Activated T-helper 17 cell treated with anti-CD3 and anti-CD28 coated beads, Interleukin-2, amount 50 U/mL, for 72 hours (primary cell): Measurements from ENCODE around the gene GRK2. TPM values are rescaled to one million over a fixed set of nuclear protein-coding genes. Genes with fewer than 3 reads are reported as not detected.
A peak's percentile ranks its signal among the peaks of the same experiment; 100 is the strongest.

ENCODE experiments used
- ATAC-seq: fragments of 150-1000 bp; cut with Tn5 transposase; replicated peaks from 2 replicates; pipeline ENCODE4 v1.10.0; 2021; ENCODE audit warnings: mild to moderate bottlenecking, moderate library complexity
- H3K27ac Mint-ChIP-seq: one replicate; pipeline ENCODE4 v1.8.0; 2022; ENCODE audit warnings: mixed read lengths
- H3K27me3 Mint-ChIP-seq: one replicate; pipeline ENCODE4 v1.8.0; 2022; ENCODE audit warnings: mixed read lengths
- H3K36me3 Mint-ChIP-seq: one replicate; pipeline ENCODE4 v1.8.0; 2022; ENCODE audit warnings: low read depth, mild to moderate bottlenecking, mixed read lengths
- H3K4me1 Mint-ChIP-seq: one replicate; pipeline ENCODE4 v1.8.0; 2022; ENCODE audit warnings: mixed read lengths
- H3K4me3 Mint-ChIP-seq: one replicate; pipeline ENCODE4 v1.8.0; 2022; ENCODE audit warnings: mild to moderate bottlenecking, mixed read lengths
- H3K9me3 Mint-ChIP-seq: one replicate; pipeline ENCODE4 v1.8.0; 2022; ENCODE audit warnings: mixed read lengths
- total RNA-seq, 2 donors: library from RNA; stranded (reverse); gene quantifications; one replicate each; pipeline ENCODE4 v1.2.3, GENCODE V29; 2022

GRK2 gene
- total RNA-seq, 2 donors from 2014 or later: 197 to 265 TPM

GRCh38 chr11:67280788-67281551 lies 14.7 kb downstream of the GRK2 start:
- ATAC-seq: no peak
- H3K27ac Mint-ChIP-seq: no peak overlapping the region
- no peaks in the 10 kb centered on the region for H3K9me3 Mint-ChIP-seq
- no peak overlapping the region for H3K4me3 Mint-ChIP-seq
- H3K27me3 Mint-ChIP-seq: no peaks in the 10 kb centered on the region
- H3K36me3 Mint-ChIP-seq: peaks cover 95% of the 10 kb centered on the region
- H3K4me1 Mint-ChIP-seq: peaks cover 9% of the 10 kb centered on the region

- peaks cover 95% of the 10 kb centered on the region for H3K36me3 Mint-ChIP-seq
- peak overlapping the region; percentile 74 for H3K27ac Mint-ChIP-seq
- H3K9me3 Mint-ChIP-seq: no peaks in the 10 kb centered on the region
- H3K4me1 Mint-ChIP-seq: peaks cover 2% of the 10 kb centered on the region
- H3K27me3 Mint-ChIP-seq: no peaks in the 10 kb centered on the region
- H3K4me3 Mint-ChIP-seq: no peak overlapping the region
- ATAC-seq: no peak
Observed at GRCh38 chr11:67281552-67282150, 15.4 kb downstream of the GRK2 start.

- peaks cover 5% of the 10 kb centered on the region for H3K4me1 Mint-ChIP-seq
- H3K4me3 Mint-ChIP-seq: no peak overlapping the region
- no peaks in the 10 kb centered on the region for H3K27me3 Mint-ChIP-seq
Observed at GRCh38 chr11:67282155-67282875, 16.0 kb downstream of the GRK2 start.

GRCh38 chr11:67282876-67283371 lies 16.7 kb downstream of the GRK2 start:
- no peak overlapping the region for H3K4me3 Mint-ChIP-seq
- H3K36me3 Mint-ChIP-seq: peaks cover 95% of the 10 kb centered on the region
- no peaks in the 10 kb centered on the region for H3K9me3 Mint-ChIP-seq
- ATAC-seq: no peak
- peaks cover 11% of the 10 kb centered on the region for H3K4me1 Mint-ChIP-seq
- peak overlapping the region; percentile 74 for H3K27ac Mint-ChIP-seq
- no peaks in the 10 kb centered on the region for H3K27me3 Mint-ChIP-seq

More at GRCh38 chr11:67282155-67282875, 16.0 kb downstream of the GRK2 start:
- H3K36me3 Mint-ChIP-seq: peaks cover 95% of the 10 kb centered on the region
- H3K9me3 Mint-ChIP-seq: no peaks in the 10 kb centered on the region
- H3K27ac Mint-ChIP-seq: peak overlapping the region; percentile 74
- no peak for ATAC-seq

- H3K36me3 Mint-ChIP-seq: peaks cover 99% of the 10 kb centered on the region
- H3K27me3 Mint-ChIP-seq: no peaks in the 10 kb centered on the region
- H3K4me3 Mint-ChIP-seq: no peak overlapping the region
- peaks cover 13% of the 10 kb centered on the region for H3K4me1 Mint-ChIP-seq
- peak overlapping the region; percentile 36 for H3K27ac Mint-ChIP-seq
- H3K9me3 Mint-ChIP-seq: no peaks in the 10 kb centered on the region
- no peak for ATAC-seq
Observed at GRCh38 chr11:67283481-67283963, 17.2 kb downstream of the GRK2 start.

- no peaks in the 10 kb centered on the region for H3K9me3 Mint-ChIP-seq
- H3K36me3 Mint-ChIP-seq: peaks cover 93% of the 10 kb centered on the region
- no peaks in the 10 kb centered on the region for H3K27me3 Mint-ChIP-seq
- no peak overlapping the region for H3K27ac Mint-ChIP-seq
- no peak overlapping the region for H3K4me3 Mint-ChIP-seq
- peaks cover 13% of the 10 kb centered on the region for H3K4me1 Mint-ChIP-seq
- ATAC-seq: no peak
Observed at GRCh38 chr11:67284811-67285540, 18.7 kb downstream of the GRK2 start.

- ATAC-seq: no peak
Observed at GRCh38 chr11:67285541-67286498, 19.5 kb downstream of the GRK2 start.

GRCh38 chr11:67286621-67287333 lies 20.5 kb downstream of the GRK2 start:
- ATAC-seq: no peak
- peak overlapping the region; percentile 85 for H3K4me3 Mint-ChIP-seq
- no peaks in the 10 kb centered on the region for H3K27me3 Mint-ChIP-seq
- H3K27ac Mint-ChIP-seq: peak overlapping the region; percentile 98
- H3K4me1 Mint-ChIP-seq: peaks cover 13% of the 10 kb centered on the region
- H3K36me3 Mint-ChIP-seq: peaks cover 93% of the 10 kb centered on the region
- no peaks in the 10 kb centered on the region for H3K9me3 Mint-ChIP-seq

More at GRCh38 chr11:67285541-67286498, 19.5 kb downstream of the GRK2 start:
- peaks cover 13% of the 10 kb centered on the region for H3K4me1 Mint-ChIP-seq
- peaks cover 93% of the 10 kb centered on the region for H3K36me3 Mint-ChIP-seq
- H3K27ac Mint-ChIP-seq: peak overlapping the region; percentile 98
- peak overlapping the region; percentile 85 for H3K4me3 Mint-ChIP-seq
- no peaks in the 10 kb centered on the region for H3K9me3 Mint-ChIP-seq
- no peaks in the 10 kb centered on the region for H3K27me3 Mint-ChIP-seq

GRCh38 chr11:67287355-67288197 lies 21.3 kb downstream of the GRK2 start:
- Mint-ChIP-seq H3K36me3 (peaks cover 91% of the 10 kb centered on the region), H3K4me1 (peaks cover 16% of the 10 kb centered on the region), H3K9me3 (no peaks in the 10 kb centered on the region)

GRCh38 chr11:67288198-67288451 lies 21.9 kb downstream of the GRK2 start:
- no peaks in the 10 kb centered on the region for H3K27me3 Mint-ChIP-seq
- no peak for ATAC-seq
- H3K36me3 Mint-ChIP-seq: peaks cover 91% of the 10 kb centered on the region
- H3K4me1 Mint-ChIP-seq: peaks cover 22% of the 10 kb centered on the region
- no peaks in the 10 kb centered on the region for H3K9me3 Mint-ChIP-seq
- peak overlapping the region; percentile 98 for H3K27ac Mint-ChIP-seq
- peak overlapping the region; percentile 85 for H3K4me3 Mint-ChIP-seq

More at GRCh38 chr11:67287355-67288197, 21.3 kb downstream of the GRK2 start:
- H3K27ac Mint-ChIP-seq: peak overlapping the region; percentile 98
- ATAC-seq: peak; percentile 22
- peak overlapping the region; percentile 85 for H3K4me3 Mint-ChIP-seq
- H3K27me3 Mint-ChIP-seq: no peaks in the 10 kb centered on the region

- H3K27me3 Mint-ChIP-seq: no peaks in the 10 kb centered on the region
- peaks cover 91% of the 10 kb centered on the region for H3K36me3 Mint-ChIP-seq
- H3K9me3 Mint-ChIP-seq: no peaks in the 10 kb centered on the region
- H3K4me3 Mint-ChIP-seq: peak overlapping the region; percentile 85
- peak; percentile 77 for ATAC-seq
- H3K27ac Mint-ChIP-seq: peak overlapping the region; percentile 98
- peaks cover 23% of the 10 kb centered on the region for H3K4me1 Mint-ChIP-seq
Observed at GRCh38 chr11:67288452-67289225, 22.4 kb downstream of the GRK2 start.
